Measurements from ENCODE around the gene HMBS. TPM values are rescaled to one million over a fixed set of nuclear protein-coding genes. Genes with fewer than 3 reads are reported as not detected.

HMBS gene
- total RNA-seq, 4 donors from 2014 or later = 9.5 to 19.9 (median 15.3) TPM

- Histone ChIP-seq H3K4me3 (no peak overlapping the region), H3K27ac (no peak overlapping the region), H3K9me3 (no peaks in the 10 kb centered on the region), H3K27me3 (no peaks in the 10 kb centered on the region), H3K36me3 (no peaks in the 10 kb centered on the region), H3K4me1 (no peaks in the 10 kb centered on the region)
- no peak for TF ChIP-seq POLR2A (IDR thresholded peaks at IDR 0.05)
- TF ChIP-seq, protein P1, sequence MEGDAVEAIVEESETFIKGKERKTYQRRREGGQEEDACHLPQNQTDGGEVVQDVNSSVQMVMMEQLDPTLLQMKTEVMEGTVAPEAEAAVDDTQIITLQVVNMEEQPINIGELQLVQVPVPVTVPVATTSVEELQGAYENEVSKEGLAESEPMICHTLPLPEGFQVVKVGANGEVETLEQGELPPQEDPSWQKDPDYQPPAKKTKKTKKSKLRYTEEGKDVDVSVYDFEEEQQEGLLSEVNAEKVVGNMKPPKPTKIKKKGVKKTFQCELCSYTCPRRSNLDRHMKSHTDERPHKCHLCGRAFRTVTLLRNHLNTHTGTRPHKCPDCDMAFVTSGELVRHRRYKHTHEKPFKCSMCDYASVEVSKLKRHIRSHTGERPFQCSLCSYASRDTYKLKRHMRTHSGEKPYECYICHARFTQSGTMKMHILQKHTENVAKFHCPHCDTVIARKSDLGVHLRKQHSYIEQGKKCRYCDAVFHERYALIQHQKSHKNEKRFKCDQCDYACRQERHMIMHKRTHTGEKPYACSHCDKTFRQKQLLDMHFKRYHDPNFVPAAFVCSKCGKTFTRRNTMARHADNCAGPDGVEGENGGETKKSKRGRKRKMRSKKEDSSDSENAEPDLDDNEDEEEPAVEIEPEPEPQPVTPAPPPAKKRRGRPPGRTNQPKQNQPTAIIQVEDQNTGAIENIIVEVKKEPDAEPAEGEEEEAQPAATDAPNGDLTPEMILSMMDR (IDR thresholded peaks at IDR 0.05) = no peak
- no peak for DNase-seq
- intact Hi-C loops (cut with DNase I; ENCODE audit: low total_unique reads) = no loop called here
These were observed 31.5 kb downstream of the HMBS start for GRCh38 chr11:119116235-119116594.

- Histone ChIP-seq H3K4me1 (no peaks in the 10 kb centered on the region), H3K36me3 (no peaks in the 10 kb centered on the region), H3K9me3 (no peaks in the 10 kb centered on the region), H3K4me3 (no peak overlapping the region), H3K27me3 (no peaks in the 10 kb centered on the region), H3K27ac (no peak overlapping the region)
- TF ChIP-seq, protein P1 (IDR thresholded peaks at IDR 0.05) = no peak
- no peak for TF ChIP-seq POLR2A (IDR thresholded peaks at IDR 0.05)
- no peak for DNase-seq
- intact Hi-C loops (cut with DNase I; ENCODE audit: low total_unique reads) = no loop called here
These were observed 31.9 kb downstream of the HMBS start for GRCh38 chr11:119116601-119117000.

DNA sequence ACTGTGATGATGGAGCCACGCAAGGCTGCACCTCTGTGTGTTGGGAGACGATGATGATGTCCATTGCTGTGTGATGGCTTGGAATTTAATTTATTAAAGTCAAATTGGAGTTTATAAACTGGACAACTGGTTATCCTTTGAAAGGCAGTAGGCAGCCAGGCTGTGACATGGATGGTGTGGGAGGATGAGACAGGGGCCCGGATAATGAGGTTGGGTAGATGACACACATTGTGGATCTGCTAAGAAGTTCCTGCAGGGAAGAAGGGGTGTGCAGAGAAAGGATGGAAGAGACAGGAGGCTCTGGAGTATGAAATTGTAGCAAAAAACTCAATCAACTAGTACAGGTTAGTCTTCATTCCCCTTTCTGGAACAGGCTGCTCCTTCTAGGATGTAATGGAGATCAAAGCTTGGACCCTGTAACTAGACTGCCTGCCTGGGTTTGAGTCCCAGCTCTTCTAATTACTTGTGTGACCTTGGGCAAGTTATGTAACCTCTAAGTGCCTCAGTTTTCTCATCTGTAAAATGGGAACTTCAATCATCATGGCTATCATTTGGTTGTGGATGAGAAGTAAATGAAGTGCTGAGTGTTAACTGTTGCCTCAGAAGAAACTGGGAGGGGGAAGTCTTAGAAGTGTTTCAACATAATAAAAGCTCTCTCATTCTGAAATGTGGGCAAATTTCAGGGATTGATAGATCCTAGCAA, 32.5 kb downstream of the HMBS start:
- no peaks in the 10 kb centered on the region for H3K9me3 ChIP-seq
- intact Hi-C loops (cut with DNase I; ENCODE audit: low total_unique reads) = no loop called here
- no peak overlapping the region for H3K4me3 ChIP-seq
- no peaks in the 10 kb centered on the region for H3K36me3 ChIP-seq
- no peaks in the 10 kb centered on the region for H3K27me3 ChIP-seq
- no peak for TF ChIP-seq POLR2A (IDR thresholded peaks at IDR 0.05)
- TF ChIP-seq, protein P1 (IDR thresholded peaks at IDR 0.05) = no peak
- peaks cover 0 to 3% of the 10 kb centered on the region in 2 donors for H3K4me1 ChIP-seq
- DNase-seq = no peak
- H3K27ac ChIP-seq = no peak overlapping the region

DNA sequence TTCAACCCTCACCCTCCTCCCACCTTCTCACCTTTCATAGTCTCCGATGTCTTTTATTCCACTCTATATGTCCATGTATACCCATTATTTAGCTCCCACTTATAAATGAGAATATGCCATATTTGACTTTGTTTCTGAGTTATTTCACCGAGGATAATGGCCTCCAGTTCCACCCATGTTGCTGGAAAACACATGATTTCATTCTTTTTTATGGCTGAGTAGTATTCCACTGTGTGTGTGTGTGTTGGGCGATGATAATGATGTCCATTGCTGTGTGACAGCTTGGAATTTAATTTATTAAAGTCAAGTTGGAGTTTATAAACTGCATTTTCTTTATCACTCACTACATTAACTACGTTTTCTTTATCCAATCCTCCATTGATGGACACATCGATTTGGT, 33.5 kb downstream of the HMBS start:
- no peaks in the 10 kb centered on the region for H3K9me3 ChIP-seq
- no peaks in the 10 kb centered on the region for H3K36me3 ChIP-seq
- H3K27ac ChIP-seq = no peak overlapping the region
- H3K4me1 ChIP-seq = peaks cover 0 to 10% of the 10 kb centered on the region in 2 donors
- no peaks in the 10 kb centered on the region for H3K27me3 ChIP-seq
- TF ChIP-seq, protein P1 (IDR thresholded peaks at IDR 0.05) = no peak
- TF ChIP-seq POLR2A (IDR thresholded peaks at IDR 0.05) = no peak
- H3K4me3 ChIP-seq = no peak overlapping the region
- intact Hi-C loops (cut with DNase I; ENCODE audit: low total_unique reads) = no loop called here
- DNase-seq = no peak

DNA sequence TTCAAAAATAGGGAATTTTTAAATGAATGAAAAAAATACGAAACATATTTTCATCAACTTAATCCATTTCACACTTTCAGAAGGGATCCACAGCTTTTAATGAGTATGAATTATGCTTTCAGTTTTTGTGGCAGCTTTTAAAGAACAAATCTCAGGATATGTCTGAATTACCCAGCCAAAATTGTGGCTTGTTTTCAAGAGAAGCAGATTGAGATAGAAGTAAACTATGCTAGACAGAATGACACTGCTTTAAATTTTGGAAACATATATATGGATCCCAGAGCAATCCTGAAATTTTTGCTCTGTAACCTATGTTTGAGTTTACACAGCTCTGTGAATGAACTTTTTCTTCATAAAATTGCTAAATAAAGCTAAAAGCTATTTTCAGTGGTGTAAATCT, 34.3 kb downstream of the HMBS start:
- Histone ChIP-seq H3K27me3 (no peaks in the 10 kb centered on the region), H3K9me3 (no peaks in the 10 kb centered on the region), H3K4me3 (no peak overlapping the region), H3K4me1 (peaks cover 0 to 10% of the 10 kb centered on the region in 2 donors), H3K36me3 (no peaks in the 10 kb centered on the region), H3K27ac (no peak overlapping the region)
- intact Hi-C loops (cut with DNase I; ENCODE audit: low total_unique reads) = no loop called here
- TF ChIP-seq POLR2A (IDR thresholded peaks at IDR 0.05) = no peak
- TF ChIP-seq, protein P1 (IDR thresholded peaks at IDR 0.05) = no peak
- no peak for DNase-seq

Data from uterus (tissue), 4 donors.